GM12878 (cell line): ENCODE results near the gene MAD1L1. TPM values are rescaled to one million over a fixed set of nuclear protein-coding genes. Genes with fewer than 3 reads are reported as not detected.

Source experiments
- ATAC-seq: fragments of 200-7000 bp; cut with Tn5 transposase; 3 replicates; pipeline ENCODE4 v1.9.1; 2020; ENCODE audit warnings: mild to moderate bottlenecking, moderate library complexity
- BruUV-seq: library from RNA; stranded (reverse); fragments of 400-500 nt; replicated peaks from 2 replicates; lab custom pipeline; 2021; lab: Mats Ljungman, UMichigan
- CTCF ChIA-PET: fragments of 300-600 bp; sonication (Branson Sonifier 250); formaldehyde crosslinking; extraction: SDS; loops from one replicate; lab custom pipeline; 2021; ENCODE audit warnings: inconsistent platforms; lab: Yijun Ruan, JAX
- POLR2A ChIA-PET: fragments of 350-600 bp; formaldehyde crosslinking; extraction: SDS; loops from one replicate; lab custom pipeline; 2021; ENCODE audit warnings: inconsistent platforms; lab: Charles Lee
- RAD21 ChIA-PET: fragments of 300-600 bp; sonication (Branson Sonifier 250); formaldehyde crosslinking; loops from one replicate; lab custom pipeline; 2023; ENCODE audit warnings: antibody characterized with exemption; ENCODE audit not compliant: unreplicated experiment; lab: Charles Lee
- SMC1A ChIA-PET: fragments of 300-600 bp; sonication (Branson Sonifier 250); formaldehyde crosslinking; loops from one replicate; lab custom pipeline; 2023; ENCODE audit not compliant: unreplicated experiment, uncharacterized antibody; lab: Charles Lee
- DNase-seq: peaks from one replicate; pipeline ENCODE4 v3.0.0-alpha.2; 2011; ENCODE audit warnings: low read depth, low spot score
- FAIRE-seq: peaks from 3 replicates; lab custom pipeline; 2011; peaks lifted over from hg19 to GRCh38; lab: Jason Lieb, UNC
- H2AFZ ChIP-seq: 2 replicates; pipeline ENCODE4 v1.6.0; 2011; ENCODE audit warnings: low read depth, low read length, control low read depth; ENCODE audit not compliant: control insufficient read depth
- H3K27ac ChIP-seq: 2 replicates; pipeline ENCODE4 v1.5.1; 2011; ENCODE audit warnings: control low read depth; ENCODE audit not compliant: control insufficient read depth, insufficient read depth
- H3K27me3 ChIP-seq, 2 experiments: replicated peaks in 1 of 2; 2 replicates each; pipeline versions ENCODE4 v1.6.0 to v1.6.1; 2011; ENCODE audit warnings: low read length in 1 of 2; ENCODE audit not compliant: control insufficient read depth in 2 of 2, insufficient read depth in 2 of 2
- H3K36me3 ChIP-seq, 2 experiments: 2 replicates each; pipeline ENCODE4 v1.5.1; 2011; ENCODE audit warnings: low read length in 1 of 2; ENCODE audit not compliant: control insufficient read depth in 2 of 2, insufficient read depth in 2 of 2
- H3K4me1 ChIP-seq: 2 replicates; pipeline ENCODE4 v1.6.1; 2011; ENCODE audit warnings: mild to moderate bottlenecking, low read length, moderate library complexity, mixed read lengths; ENCODE audit not compliant: control insufficient read depth, insufficient read depth
- H3K4me2 ChIP-seq: 2 replicates; pipeline ENCODE4 v1.6.0; 2011; ENCODE audit warnings: control low read depth; ENCODE audit not compliant: control insufficient read depth, insufficient read depth
- H3K4me3 ChIP-seq: fragments of 200-600 bp; sonication (generic); 2 replicates; pipeline ENCODE4 v1.5.1; 2016
- H3K79me2 ChIP-seq: 2 replicates; pipeline ENCODE4 v1.6.0; 2011; ENCODE audit warnings: low read length; ENCODE audit not compliant: control insufficient read depth, insufficient read depth
- H3K9ac ChIP-seq: 2 replicates; pipeline ENCODE4 v1.8.0; 2011; ENCODE audit warnings: low read length, control low read depth, mixed read lengths; ENCODE audit not compliant: control insufficient read depth, insufficient read depth
- H3K9me3 ChIP-seq: replicated peaks from 3 replicates; pipeline ENCODE4 v1.5.1; 2011; ENCODE audit warnings: mild to moderate bottlenecking, low read length; ENCODE audit not compliant: control insufficient read depth, insufficient read depth
- H4K20me1 ChIP-seq: 2 replicates; pipeline ENCODE4 v1.6.0; 2011; ENCODE audit not compliant: control insufficient read depth, insufficient read depth
- BRCA1 ChIP-seq: IDR thresholded peaks from 2 replicates; pipeline ENCODE4 v1.6.1; 2011; ENCODE audit warnings: low read depth, low read length, improper control_type of control experiment
- CBX3 ChIP-seq: fragments of 200-600 bp; sonication (generic); IDR thresholded peaks from 2 replicates; pipeline ENCODE4 v1.6.1; 2016; ENCODE audit warnings: low read depth, borderline replicate concordance
- ESRRA ChIP-seq: IDR thresholded peaks from 2 replicates; pipeline ENCODE4 v1.6.1; 2012; ENCODE audit warnings: mild to moderate bottlenecking, low read length, improper control_type of control experiment
- FOS ChIP-seq: IDR thresholded peaks from 3 replicates; pipeline ENCODE4 v1.6.1; 2011; ENCODE audit warnings: borderline replicate concordance; ENCODE audit not compliant: insufficient read length; ENCODE audit errors: extremely low read depth
- IKZF2 ChIP-seq, 2 experiments: fragments of 450-650 bp; IDR thresholded peaks; 2 replicates each; pipeline ENCODE4 v1.6.1; 2017; ENCODE audit warnings: mild to moderate bottlenecking in 2 of 2, moderate library complexity in 2 of 2
- NR2C2 ChIP-seq: IDR thresholded peaks from 2 replicates; pipeline ENCODE4 v1.6.1; 2011; ENCODE audit warnings: borderline replicate concordance, low read depth; ENCODE audit not compliant: control insufficient read depth, insufficient read length
- PML ChIP-seq: IDR thresholded peaks from 2 replicates; pipeline ENCODE4 v1.6.1; 2012; ENCODE audit warnings: low read length, inconsistent platforms
- RCOR1 ChIP-seq: conservative IDR thresholded peaks from 2 replicates; pipeline ENCODE4 v1.6.1; 2012; ENCODE audit warnings: low read depth, low read length, improper control_type of control experiment
- SMC3 ChIP-seq: IDR thresholded peaks from 2 replicates; pipeline ENCODE4 v1.6.1; 2011; ENCODE audit warnings: low read length, improper control_type of control experiment, borderline replicate concordance
- WRNIP1 ChIP-seq: IDR thresholded peaks from 2 replicates; pipeline ENCODE4 v1.6.1; 2011; ENCODE audit warnings: low read depth, low read length, improper control_type of control experiment, borderline replicate concordance
- ZBED1 ChIP-seq: IDR thresholded peaks from 2 replicates; pipeline ENCODE4 v1.6.1; 2016; ENCODE audit warnings: borderline replicate concordance
- WGBS: methylation state at CpG from one replicate; pipeline ENCODE4 v1.1.6; 2016; ENCODE audit warnings: low lambda C conversion rate; ENCODE audit not compliant: insufficient replicate concordance, insufficient coverage; ENCODE audit errors: missing lambda C conversion rate; 5-methylcytosine and 5-hydroxymethylcytosine counted together
- in situ Hi-C: fragments of 300-500 bp; cut with MboI; formaldehyde crosslinking; loops from 9 replicates; pipeline ENCODE4 v1.14.3; 2018; ENCODE audit warnings: mixed read lengths
- intact Hi-C: fragments of 100-400 bp; cut with micrococcal nuclease; formaldehyde crosslinking; loops from one replicate; pipeline ENCODE4 v1.14.2; 2022; ENCODE audit not compliant: unreplicated experiment
- polyA plus RNA-seq, 11 experiments: library from polyadenylated mRNA; depleted of rRNA in 4 of 11; unstranded in 6 of 11; stranded (reverse) in 5 of 11; fragments of >200 nt; fragmentation: Nextera tagmentation in 4 of 11; fragmentation: Illumina TruSeq in 1 of 11; extraction: Ambion mirVana in 4 of 11; extraction: Trizol in 1 of 11; gene quantifications; 1 replicate in 1 of 11; 2 replicates in 10 of 11; pipeline versions ENCODE4 v1.2.1 to v1.2.3, GENCODE V29; 2011 to 2016; ENCODE audit warnings: inconsistent platforms in 2 of 11, missing spikeins in 2 of 11, low read depth in 1 of 11
- total RNA-seq, 4 experiments: library from RNA; depleted of rRNA in 3 of 4; stranded (reverse); fragments of >200 nt in 3 of 4; fragmentation: Illumina TruSeq in 1 of 4; extraction: Trizol in 1 of 4; gene quantifications; 2 replicates each; pipeline versions ENCODE4 v1.2.1 to v1.2.3, GENCODE V29; 2013 to 2021
- TF ChIP-seq, protein P1 (sequence below): fragments of 450-650 bp; IDR thresholded peaks from 2 replicates; pipeline ENCODE4 v1.6.1; 2017; ENCODE audit warnings: borderline replicate concordance
- TF ChIP-seq, protein P2 (sequence below): IDR thresholded peaks from 2 replicates; pipeline ENCODE4 v1.6.1; 2011; ENCODE audit warnings: mild to moderate bottlenecking, low read depth, low read length, moderate library complexity; ENCODE audit not compliant: insufficient replicate concordance
- TF ChIP-seq, protein P3 (sequence below): IDR thresholded peaks from 2 replicates; pipeline ENCODE4 v1.6.1; 2012; ENCODE audit warnings: low read depth, low read length, improper control_type of control experiment
- TF ChIP-seq, protein P4 (sequence below): IDR thresholded peaks from 2 replicates; pipeline ENCODE4 v1.6.1; 2012; ENCODE audit warnings: mild to moderate bottlenecking, low read depth, low read length

Gene MAD1L1
- total and polyA plus RNA-seq, 10 of the 15 experiments (the other 5 are each of a cell fraction or from before 2014, with no cell fraction given): 2.2 to 76.8 (median 38.3) TPM

DNA sequence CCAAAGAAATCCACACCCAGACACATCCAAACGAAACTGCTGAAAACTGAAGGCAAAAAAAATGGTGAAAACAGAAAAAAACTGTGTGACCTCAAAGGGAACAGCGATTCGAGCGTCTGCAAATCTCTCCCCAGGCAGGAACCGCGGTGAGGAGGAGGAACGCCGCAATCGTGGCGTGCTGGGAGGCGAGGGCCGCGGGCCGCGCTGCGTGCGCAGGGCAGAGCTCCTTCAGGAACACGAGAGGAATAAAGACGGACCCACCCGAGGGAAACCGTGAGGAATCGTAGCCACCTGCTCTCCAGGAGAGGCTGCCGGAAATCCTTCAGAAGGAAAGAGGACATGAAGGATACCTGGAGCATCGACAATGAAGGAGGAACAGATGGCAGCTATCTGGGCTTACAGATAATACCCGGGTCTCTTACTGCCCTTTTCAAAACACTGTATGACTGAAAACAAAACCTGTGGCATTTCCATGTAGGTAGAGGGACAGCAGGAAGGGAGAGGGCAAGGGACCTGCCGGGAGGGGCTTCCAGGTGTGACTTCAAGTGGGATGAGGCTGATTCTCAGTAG, 266.0 kb downstream of the MAD1L1 start (continued):
- TF ChIP-seq BRCA1 (no peak), FOS (no peak), IKZF2 (IDR thresholded peaks at IDR 0.05) (no peak), SMC3 (no peak), ESRRA (no peak)

DNA sequence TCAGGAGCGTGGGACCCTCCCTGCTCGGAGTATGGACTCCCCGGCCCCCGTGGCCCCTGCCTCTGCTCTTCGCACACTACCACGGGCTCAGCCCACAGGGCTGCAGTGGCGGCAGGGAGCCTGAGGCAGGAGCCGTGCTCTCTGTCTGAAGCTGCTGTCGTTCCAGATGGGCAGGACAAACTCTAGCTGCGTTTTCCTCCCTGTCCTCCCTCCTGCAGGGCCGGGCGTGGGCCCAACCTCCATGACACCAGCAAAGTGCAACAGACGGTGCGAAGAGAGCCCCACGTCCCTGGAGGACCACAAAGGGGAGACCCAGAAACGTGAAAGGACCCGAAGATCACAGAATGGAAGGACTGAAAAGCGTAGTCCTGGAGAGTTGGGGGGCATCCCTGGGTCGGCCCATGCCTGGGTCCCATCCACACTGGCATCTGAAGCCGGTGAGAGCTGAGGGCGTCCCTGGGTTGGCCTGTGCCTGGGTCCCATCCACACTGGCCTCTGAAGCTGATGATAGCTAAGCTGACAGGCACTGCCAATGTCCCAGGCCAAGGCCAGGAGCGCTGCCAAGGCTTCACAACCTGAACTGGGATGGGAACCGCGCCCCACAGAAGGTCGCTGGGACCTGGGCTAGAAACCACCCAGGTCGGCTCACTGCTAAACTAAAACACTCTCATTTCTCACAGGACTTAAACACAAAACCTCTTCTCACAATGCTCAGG, 267.0 kb downstream of the MAD1L1 start:
- Histone ChIP-seq H3K4me2 (no peak overlapping the region), H3K27me3 (no peaks in the 10 kb centered on the region), H3K36me3 (peaks cover 0 to 10% of the 10 kb centered on the region in 2 experiments; a peak in 3 of 4 replicates), H3K9me3 (peaks cover 20% of the 10 kb centered on the region), H3K27ac (no peak overlapping the region), H4K20me1 (no peaks in the 10 kb centered on the region), H3K4me1 (no peaks in the 10 kb centered on the region), H3K4me3 (no peak overlapping the region), H3K79me2 (no peaks in the 10 kb centered on the region), H3K9ac (no peak overlapping the region), H2AFZ (no peak overlapping the region)
- DNase-seq (no peak), ATAC-seq (no peak), FAIRE-seq (no peak)
- ChIA-PET RAD21 (no interaction called here), CTCF (no interaction called here), SMC1A (no interaction called here), POLR2A (interaction anchor here (0.6 kb wide), 1 partner anchor 455 kb away, joined by 3 read pairs; no protein-coding TSS in a partner anchor)
- WGBS: 96% methylated on average over 26 of the region's 26 CpGs
- no TSS peak for BruUV-seq
- intact Hi-C loops (no loop called here), in situ Hi-C loops (no loop called here)
- no peak for TF ChIP-seq CBX3
- TF ChIP-seq, protein P1, sequence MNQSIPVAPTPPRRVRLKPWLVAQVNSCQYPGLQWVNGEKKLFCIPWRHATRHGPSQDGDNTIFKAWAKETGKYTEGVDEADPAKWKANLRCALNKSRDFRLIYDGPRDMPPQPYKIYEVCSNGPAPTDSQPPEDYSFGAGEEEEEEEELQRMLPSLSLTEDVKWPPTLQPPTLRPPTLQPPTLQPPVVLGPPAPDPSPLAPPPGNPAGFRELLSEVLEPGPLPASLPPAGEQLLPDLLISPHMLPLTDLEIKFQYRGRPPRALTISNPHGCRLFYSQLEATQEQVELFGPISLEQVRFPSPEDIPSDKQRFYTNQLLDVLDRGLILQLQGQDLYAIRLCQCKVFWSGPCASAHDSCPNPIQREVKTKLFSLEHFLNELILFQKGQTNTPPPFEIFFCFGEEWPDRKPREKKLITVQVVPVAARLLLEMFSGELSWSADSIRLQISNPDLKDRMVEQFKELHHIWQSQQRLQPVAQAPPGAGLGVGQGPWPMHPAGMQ: no peak
- TF ChIP-seq RCOR1: no peak
- TF ChIP-seq, protein P2, sequence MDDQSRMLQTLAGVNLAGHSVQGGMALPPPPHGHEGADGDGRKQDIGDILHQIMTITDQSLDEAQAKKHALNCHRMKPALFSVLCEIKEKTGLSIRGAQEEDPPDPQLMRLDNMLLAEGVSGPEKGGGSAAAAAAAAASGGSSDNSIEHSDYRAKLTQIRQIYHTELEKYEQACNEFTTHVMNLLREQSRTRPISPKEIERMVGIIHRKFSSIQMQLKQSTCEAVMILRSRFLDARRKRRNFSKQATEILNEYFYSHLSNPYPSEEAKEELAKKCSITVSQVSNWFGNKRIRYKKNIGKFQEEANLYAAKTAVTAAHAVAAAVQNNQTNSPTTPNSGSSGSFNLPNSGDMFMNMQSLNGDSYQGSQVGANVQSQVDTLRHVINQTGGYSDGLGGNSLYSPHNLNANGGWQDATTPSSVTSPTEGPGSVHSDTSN: no peak
- no peak for TF ChIP-seq NR2C2
- TF ChIP-seq PML: no peak
- TF ChIP-seq ZBED1: no peak
- TF ChIP-seq, protein P3, sequence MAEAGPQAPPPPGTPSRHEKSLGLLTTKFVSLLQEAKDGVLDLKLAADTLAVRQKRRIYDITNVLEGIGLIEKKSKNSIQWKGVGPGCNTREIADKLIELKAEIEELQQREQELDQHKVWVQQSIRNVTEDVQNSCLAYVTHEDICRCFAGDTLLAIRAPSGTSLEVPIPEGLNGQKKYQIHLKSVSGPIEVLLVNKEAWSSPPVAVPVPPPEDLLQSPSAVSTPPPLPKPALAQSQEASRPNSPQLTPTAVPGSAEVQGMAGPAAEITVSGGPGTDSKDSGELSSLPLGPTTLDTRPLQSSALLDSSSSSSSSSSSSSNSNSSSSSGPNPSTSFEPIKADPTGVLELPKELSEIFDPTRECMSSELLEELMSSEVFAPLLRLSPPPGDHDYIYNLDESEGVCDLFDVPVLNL: no peak
- TF ChIP-seq, protein P4, sequence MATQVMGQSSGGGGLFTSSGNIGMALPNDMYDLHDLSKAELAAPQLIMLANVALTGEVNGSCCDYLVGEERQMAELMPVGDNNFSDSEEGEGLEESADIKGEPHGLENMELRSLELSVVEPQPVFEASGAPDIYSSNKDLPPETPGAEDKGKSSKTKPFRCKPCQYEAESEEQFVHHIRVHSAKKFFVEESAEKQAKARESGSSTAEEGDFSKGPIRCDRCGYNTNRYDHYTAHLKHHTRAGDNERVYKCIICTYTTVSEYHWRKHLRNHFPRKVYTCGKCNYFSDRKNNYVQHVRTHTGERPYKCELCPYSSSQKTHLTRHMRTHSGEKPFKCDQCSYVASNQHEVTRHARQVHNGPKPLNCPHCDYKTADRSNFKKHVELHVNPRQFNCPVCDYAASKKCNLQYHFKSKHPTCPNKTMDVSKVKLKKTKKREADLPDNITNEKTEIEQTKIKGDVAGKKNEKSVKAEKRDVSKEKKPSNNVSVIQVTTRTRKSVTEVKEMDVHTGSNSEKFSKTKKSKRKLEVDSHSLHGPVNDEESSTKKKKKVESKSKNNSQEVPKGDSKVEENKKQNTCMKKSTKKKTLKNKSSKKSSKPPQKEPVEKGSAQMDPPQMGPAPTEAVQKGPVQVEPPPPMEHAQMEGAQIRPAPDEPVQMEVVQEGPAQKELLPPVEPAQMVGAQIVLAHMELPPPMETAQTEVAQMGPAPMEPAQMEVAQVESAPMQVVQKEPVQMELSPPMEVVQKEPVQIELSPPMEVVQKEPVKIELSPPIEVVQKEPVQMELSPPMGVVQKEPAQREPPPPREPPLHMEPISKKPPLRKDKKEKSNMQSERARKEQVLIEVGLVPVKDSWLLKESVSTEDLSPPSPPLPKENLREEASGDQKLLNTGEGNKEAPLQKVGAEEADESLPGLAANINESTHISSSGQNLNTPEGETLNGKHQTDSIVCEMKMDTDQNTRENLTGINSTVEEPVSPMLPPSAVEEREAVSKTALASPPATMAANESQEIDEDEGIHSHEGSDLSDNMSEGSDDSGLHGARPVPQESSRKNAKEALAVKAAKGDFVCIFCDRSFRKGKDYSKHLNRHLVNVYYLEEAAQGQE: no peak
- TF ChIP-seq SMC3: no peak
- no peak for TF ChIP-seq WRNIP1
